Endodermal cell (in vitro differentiated cells): ENCODE measurements around the gene GPHB5. TPM values are rescaled to one million over a fixed set of nuclear protein-coding genes. Genes with fewer than 3 reads are reported as not detected.

Experiments used
- DNase-seq: peaks from one replicate; pipeline ENCODE4 v3.0.0-alpha.2; 2017
- H3K27ac ChIP-seq: 2 replicates; pipeline ENCODE4 v1.5.1; 2013; ENCODE audit warnings: mild to moderate bottlenecking, low read depth, low read length, moderate library complexity
- H3K27me3 ChIP-seq: 2 replicates; pipeline ENCODE4 v1.6.1; 2013; ENCODE audit warnings: mild to moderate bottlenecking, low read length, moderate library complexity; ENCODE audit not compliant: insufficient read depth, control insufficient read depth, poor library complexity, severe bottlenecking
- H3K36me3 ChIP-seq: 2 replicates; pipeline ENCODE4 v1.7.0; 2013; ENCODE audit warnings: mild to moderate bottlenecking, low read length, moderate library complexity; ENCODE audit not compliant: control insufficient read depth, insufficient read depth
- H3K4me1 ChIP-seq: one replicate; pipeline ENCODE4 v1.7.0; 2013; ENCODE audit warnings: low read length; ENCODE audit not compliant: control insufficient read depth, insufficient read depth
- H3K4me3 ChIP-seq: 2 replicates; pipeline ENCODE4 v1.5.1; 2013; ENCODE audit warnings: mild to moderate bottlenecking, low read length, moderate library complexity
- H3K9ac ChIP-seq: 2 replicates; pipeline ENCODE4 v1.6.1; 2013; ENCODE audit warnings: mild to moderate bottlenecking, low read length, moderate library complexity; ENCODE audit not compliant: poor library complexity, severe bottlenecking; ENCODE audit errors: extremely low read depth
- H3K9me3 ChIP-seq: 2 replicates; pipeline ENCODE4 v1.6.1; 2013; ENCODE audit warnings: mild to moderate bottlenecking, low read length, moderate library complexity; ENCODE audit not compliant: control insufficient read depth
- H3K27ac Mint-ChIP-seq: 2 replicates; pipeline ENCODE4 v1.8.0; 2020; ENCODE audit warnings: mixed read lengths
- H3K27me3 Mint-ChIP-seq: 2 replicates; pipeline ENCODE4 v1.8.0; 2021; ENCODE audit warnings: mild to moderate bottlenecking, mixed read lengths; ENCODE audit not compliant: insufficient read depth
- H3K36me3 Mint-ChIP-seq: 2 replicates; pipeline ENCODE4 v1.8.0; 2020; ENCODE audit warnings: low read depth, mixed read lengths
- H3K4me1 Mint-ChIP-seq: 2 replicates; pipeline ENCODE4 v1.8.0; 2020; ENCODE audit warnings: mixed read lengths
- H3K4me3 Mint-ChIP-seq: 2 replicates; pipeline ENCODE4 v1.8.0; 2020; ENCODE audit warnings: mild to moderate bottlenecking, moderate library complexity, mixed read lengths
- H3K9me3 Mint-ChIP-seq: 2 replicates; pipeline ENCODE4 v1.8.0; 2020; ENCODE audit warnings: mild to moderate bottlenecking, mixed read lengths
- CTCF ChIP-seq: fragments of 200-600 bp; sonication (generic); conservative IDR thresholded peaks from 2 replicates; pipeline ENCODE4 v1.5.0; 2021; ENCODE audit warnings: antibody characterized with exemption, mild to moderate bottlenecking
- WGBS, 2 experiments: methylation state at CpG; one replicate each; pipeline versions ENCODE4 v1.1.5 to v1.1.7; 2013; ENCODE audit warnings: missing lambda C conversion rate in 2 of 2, mixed read lengths in 1 of 2; ENCODE audit not compliant: insufficient coverage in 1 of 2, insufficient read length in 1 of 2; 5-methylcytosine and 5-hydroxymethylcytosine counted together
- total RNA-seq, 2 donors: library from RNA; stranded (reverse); fragmentation: NEBNext Ultra II Directional in 1 of 2; extraction: Animal tissue kit (Norgen Biotek cat#: 25700) in 1 of 2; gene quantifications; 2 replicates in 1 of 2; 3 replicates in 1 of 2; pipeline ENCODE4 v1.2.1, GENCODE V29; 2021

Gene GPHB5
- total RNA-seq, 2 donors from 2014 or later, result not detected

- DNase-seq, result no peak
- Histone ChIP-seq H3K9me3 (no peaks in the 10 kb centered on the region), H3K4me1 (peaks cover 9% of the 10 kb centered on the region), H3K27ac (no peak overlapping the region), H3K9ac (no peak overlapping the region), H3K27me3 (no peaks in the 10 kb centered on the region), H3K36me3 (no peaks in the 10 kb centered on the region), H3K4me3 (no peak overlapping the region)
- WGBS, 2 experiments, result 80 to 92% methylated on average over 2 to 4 of the region's 4 CpGs
- TF ChIP-seq CTCF, result no peak
- Mint-ChIP-seq H3K4me3 (no peak overlapping the region), H3K27me3 (no peaks in the 10 kb centered on the region), H3K27ac (no peak overlapping the region), H3K9me3 (no peaks in the 10 kb centered on the region), H3K36me3 (no peaks in the 10 kb centered on the region), H3K4me1 (peaks cover 23% of the 10 kb centered on the region)
Observed at GRCh38 chr14:63297372-63298063, 21.2 kb downstream of the GPHB5 start.

DNA sequence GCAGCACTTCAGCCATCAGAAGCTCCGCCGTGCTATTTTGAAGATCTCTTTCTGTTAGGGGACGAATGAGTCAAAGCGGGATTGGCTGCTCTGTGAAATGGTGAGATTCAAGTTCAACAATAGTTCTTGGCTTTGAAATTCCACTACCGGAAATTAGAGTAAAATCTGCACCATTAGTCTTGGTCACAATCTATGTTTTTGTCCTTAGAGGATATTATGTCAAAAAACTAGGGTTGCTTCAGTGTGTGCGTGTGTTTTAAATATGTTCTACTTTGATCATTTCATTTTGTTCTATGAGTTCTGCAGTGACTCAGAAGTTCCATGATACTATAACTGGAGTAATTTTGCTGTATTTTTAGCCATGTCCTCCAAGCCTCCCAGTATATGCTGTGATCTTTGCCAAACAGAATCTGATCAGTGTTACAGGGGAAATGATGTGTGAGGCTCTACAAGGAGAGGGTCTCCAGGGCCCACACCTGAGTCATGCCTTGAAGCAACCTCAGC, 22.6 kb downstream of the GPHB5 start:
- Histone ChIP-seq H3K9ac (no peak overlapping the region), H3K27me3 (no peaks in the 10 kb centered on the region), H3K9me3 (no peaks in the 10 kb centered on the region), H3K36me3 (no peaks in the 10 kb centered on the region), H3K4me3 (no peak overlapping the region), H3K4me1 (peaks cover 5% of the 10 kb centered on the region), H3K27ac (no peak overlapping the region)
- Mint-ChIP-seq H3K4me3 (no peak overlapping the region), H3K9me3 (no peaks in the 10 kb centered on the region), H3K27ac (no peak overlapping the region), H3K36me3 (no peaks in the 10 kb centered on the region), H3K4me1 (peaks cover 13% of the 10 kb centered on the region), H3K27me3 (no peaks in the 10 kb centered on the region)
- no peak for DNase-seq
- no peak for TF ChIP-seq CTCF
- WGBS, 2 experiments, result 96 to 98% methylated on average over 6 of the region's 6 CpGs

- H3K4me1 Mint-ChIP-seq, result peaks cover 17% of the 10 kb centered on the region
- 87 to 97% methylated on average over 8 of the region's 8 CpGs for WGBS, 2 experiments
Observed at GRCh38 chr14:63295231-63295685, 23.5 kb downstream of the GPHB5 start.

More at GRCh38 chr14:63295231-63295685, 23.5 kb downstream of the GPHB5 start:
- Histone ChIP-seq H3K36me3 (no peaks in the 10 kb centered on the region), H3K27me3 (no peaks in the 10 kb centered on the region), H3K9me3 (no peaks in the 10 kb centered on the region), H3K4me3 (no peak overlapping the region), H3K27ac (no peak overlapping the region), H3K4me1 (peaks cover 10% of the 10 kb centered on the region), H3K9ac (no peak overlapping the region)
- H3K9me3 Mint-ChIP-seq, result no peaks in the 10 kb centered on the region
- no peak for DNase-seq
- no peak for TF ChIP-seq CTCF
- no peaks in the 10 kb centered on the region for H3K27me3 Mint-ChIP-seq
- H3K36me3 Mint-ChIP-seq, result no peaks in the 10 kb centered on the region
- H3K27ac Mint-ChIP-seq, result no peak overlapping the region
- H3K4me3 Mint-ChIP-seq, result no peak overlapping the region
